ENCODE results near the gene KRT83.

DNA sequence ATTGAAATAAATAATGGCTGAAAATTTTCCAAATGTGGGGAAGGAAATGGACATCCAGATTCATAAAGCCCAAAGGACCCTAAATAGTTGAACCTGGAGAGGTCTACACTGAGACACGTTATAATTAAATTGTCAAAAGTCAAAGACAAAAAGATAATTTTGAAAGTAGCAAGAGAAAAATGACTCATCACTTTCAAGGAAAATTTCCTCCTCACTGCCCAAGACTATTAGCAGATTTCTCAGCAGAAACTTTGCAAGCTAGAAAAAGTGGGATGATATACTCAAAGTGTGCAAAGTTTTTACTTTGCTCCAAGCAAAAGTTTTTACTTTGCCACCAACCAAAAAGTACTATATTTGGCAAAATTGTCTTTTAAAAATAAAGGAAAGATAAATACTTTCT is 15.9 kb upstream of the KRT83 start:
- TF ChIP-seq POLR2A (IDR thresholded peaks at IDR 0.05; ENCODE audit: low read depth, low read length) (no peak), POLR2AphosphoS5 (IDR thresholded peaks at IDR 0.05; ENCODE audit: low read depth, low read length) (no peak), TAF1 (IDR thresholded peaks at IDR 0.05; ENCODE audit: borderline replicate concordance, low read depth, low read length) (no peak)
